ENCODE measurements around the gene ZNF565.

The ZNF565 gene

DNA sequence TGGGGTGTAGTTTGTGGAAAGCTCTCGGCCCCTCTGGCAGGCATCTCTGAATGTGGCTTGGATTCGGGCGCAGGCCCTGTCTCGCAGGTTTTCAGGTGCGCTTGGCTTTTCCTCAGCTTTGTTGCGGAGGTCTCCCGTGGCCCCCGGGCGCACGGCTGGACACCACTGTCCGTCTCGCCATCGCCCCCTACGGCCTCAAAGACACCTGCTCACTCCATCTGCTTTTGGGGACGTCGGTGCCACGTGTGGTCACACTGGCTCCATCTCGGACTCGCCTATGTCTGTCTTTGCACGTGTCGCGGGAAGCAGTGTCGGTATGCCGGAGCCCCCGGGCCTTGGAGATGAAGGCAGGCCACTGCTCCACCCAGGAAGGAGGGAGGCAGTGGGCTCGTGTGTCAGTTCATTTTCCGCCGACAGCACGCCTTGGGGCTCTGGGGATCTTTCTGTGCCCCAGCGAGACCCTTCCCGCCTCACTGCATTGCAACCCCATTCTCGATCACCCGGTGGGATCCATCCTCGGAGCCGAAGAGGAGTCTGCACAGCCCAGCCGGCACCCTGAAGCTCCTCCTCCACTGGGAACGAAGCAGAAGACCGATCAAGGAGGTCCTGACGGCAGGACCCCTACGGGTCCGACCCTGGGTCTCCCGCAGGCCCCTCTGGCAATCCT lies 42.5 kb upstream of the ZNF565 start:
- TF ChIP-seq FOXP2 (optimal IDR thresholded peaks at IDR 0.05; ENCODE audit: borderline replicate concordance, extremely low read depth, extremely low read length, insufficient read depth) (no peak), SIN3A (IDR thresholded peaks at IDR 0.05; ENCODE audit: borderline replicate concordance, insufficient read depth, low read length) (no peak), POLR2AphosphoS5 (IDR thresholded peaks at IDR 0.05; ENCODE audit: low read depth, low read length) (no peak), TAF1 (IDR thresholded peaks at IDR 0.05; ENCODE audit: borderline replicate concordance, insufficient read depth, low read length) (no peak)
- TF ChIP-seq, protein P1, sequence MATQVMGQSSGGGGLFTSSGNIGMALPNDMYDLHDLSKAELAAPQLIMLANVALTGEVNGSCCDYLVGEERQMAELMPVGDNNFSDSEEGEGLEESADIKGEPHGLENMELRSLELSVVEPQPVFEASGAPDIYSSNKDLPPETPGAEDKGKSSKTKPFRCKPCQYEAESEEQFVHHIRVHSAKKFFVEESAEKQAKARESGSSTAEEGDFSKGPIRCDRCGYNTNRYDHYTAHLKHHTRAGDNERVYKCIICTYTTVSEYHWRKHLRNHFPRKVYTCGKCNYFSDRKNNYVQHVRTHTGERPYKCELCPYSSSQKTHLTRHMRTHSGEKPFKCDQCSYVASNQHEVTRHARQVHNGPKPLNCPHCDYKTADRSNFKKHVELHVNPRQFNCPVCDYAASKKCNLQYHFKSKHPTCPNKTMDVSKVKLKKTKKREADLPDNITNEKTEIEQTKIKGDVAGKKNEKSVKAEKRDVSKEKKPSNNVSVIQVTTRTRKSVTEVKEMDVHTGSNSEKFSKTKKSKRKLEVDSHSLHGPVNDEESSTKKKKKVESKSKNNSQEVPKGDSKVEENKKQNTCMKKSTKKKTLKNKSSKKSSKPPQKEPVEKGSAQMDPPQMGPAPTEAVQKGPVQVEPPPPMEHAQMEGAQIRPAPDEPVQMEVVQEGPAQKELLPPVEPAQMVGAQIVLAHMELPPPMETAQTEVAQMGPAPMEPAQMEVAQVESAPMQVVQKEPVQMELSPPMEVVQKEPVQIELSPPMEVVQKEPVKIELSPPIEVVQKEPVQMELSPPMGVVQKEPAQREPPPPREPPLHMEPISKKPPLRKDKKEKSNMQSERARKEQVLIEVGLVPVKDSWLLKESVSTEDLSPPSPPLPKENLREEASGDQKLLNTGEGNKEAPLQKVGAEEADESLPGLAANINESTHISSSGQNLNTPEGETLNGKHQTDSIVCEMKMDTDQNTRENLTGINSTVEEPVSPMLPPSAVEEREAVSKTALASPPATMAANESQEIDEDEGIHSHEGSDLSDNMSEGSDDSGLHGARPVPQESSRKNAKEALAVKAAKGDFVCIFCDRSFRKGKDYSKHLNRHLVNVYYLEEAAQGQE (IDR thresholded peaks at IDR 0.05; ENCODE audit: insufficient read depth in 1 of 2, low read depth in 2 of 2, low read length in 2 of 2): no peak

DNA sequence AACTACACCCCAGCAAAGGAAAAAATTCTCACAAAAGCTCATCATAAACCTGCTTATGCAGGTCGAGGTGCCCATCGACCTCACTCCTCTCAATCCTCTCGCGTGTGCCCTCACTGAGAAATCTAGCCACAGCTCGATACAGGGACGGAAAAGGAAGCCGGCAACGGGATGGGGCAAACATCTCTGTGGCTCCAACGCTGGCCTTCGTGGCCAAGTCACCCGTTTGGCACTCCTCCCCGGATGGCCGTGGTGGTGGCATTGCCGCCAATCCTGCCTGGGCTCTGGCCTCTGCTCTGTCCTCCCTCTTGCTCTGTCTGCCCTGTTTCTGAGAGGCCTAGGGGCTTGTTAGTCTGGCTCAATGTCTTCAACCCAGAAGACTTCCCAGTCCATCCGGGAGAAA lies 41.6 kb upstream of the ZNF565 start:
- TF ChIP-seq, protein P1 (IDR thresholded peaks at IDR 0.05; ENCODE audit: insufficient read depth in 1 of 2, low read depth in 2 of 2, low read length in 2 of 2): no peak
- TF ChIP-seq SIN3A (IDR thresholded peaks at IDR 0.05; ENCODE audit: borderline replicate concordance, insufficient read depth, low read length) (no peak), TAF1 (IDR thresholded peaks at IDR 0.05; ENCODE audit: borderline replicate concordance, insufficient read depth, low read length) (no peak), FOXP2 (optimal IDR thresholded peaks at IDR 0.05; ENCODE audit: borderline replicate concordance, extremely low read depth, extremely low read length, insufficient read depth) (no peak), POLR2AphosphoS5 (IDR thresholded peaks at IDR 0.05; ENCODE audit: low read depth, low read length) (no peak)

DNA sequence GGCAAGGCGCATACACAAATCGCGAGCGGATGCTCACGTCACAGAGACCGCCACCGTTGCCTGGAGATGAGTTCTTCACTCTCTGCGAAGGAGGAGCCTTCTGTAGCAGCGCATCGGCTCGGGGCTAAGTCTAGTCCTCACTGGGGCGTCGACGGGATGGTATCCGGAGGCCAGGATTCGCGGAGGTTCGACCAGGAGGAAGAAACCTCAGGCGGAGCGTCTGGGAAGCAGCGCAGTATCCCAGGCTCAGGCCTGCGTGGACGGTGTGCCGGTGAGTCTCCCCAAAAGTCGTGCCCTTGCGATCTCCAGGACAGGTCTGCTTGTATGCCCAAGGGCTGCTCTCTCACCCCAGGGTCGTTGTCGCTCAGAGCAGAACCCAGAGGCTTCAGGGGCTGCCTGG lies 40.9 kb upstream of the ZNF565 start:
- TF ChIP-seq TAF1 (IDR thresholded peaks at IDR 0.05; ENCODE audit: borderline replicate concordance, insufficient read depth, low read length) (no peak), FOXP2 (optimal IDR thresholded peaks at IDR 0.05; ENCODE audit: borderline replicate concordance, extremely low read depth, extremely low read length, insufficient read depth) (no peak), POLR2AphosphoS5 (IDR thresholded peaks at IDR 0.05; ENCODE audit: low read depth, low read length) (no peak), SIN3A (IDR thresholded peaks at IDR 0.05; ENCODE audit: borderline replicate concordance, insufficient read depth, low read length) (no peak)
- TF ChIP-seq, protein P1 (IDR thresholded peaks at IDR 0.05; ENCODE audit: insufficient read depth in 1 of 2, low read depth in 2 of 2, low read length in 2 of 2): no peak

- TF ChIP-seq SIN3A (IDR thresholded peaks at IDR 0.05; ENCODE audit: borderline replicate concordance, insufficient read depth, low read length) (no peak), FOXP2 (optimal IDR thresholded peaks at IDR 0.05; ENCODE audit: borderline replicate concordance, extremely low read depth, extremely low read length, insufficient read depth) (no peak), TAF1 (IDR thresholded peaks at IDR 0.05; ENCODE audit: borderline replicate concordance, insufficient read depth, low read length) (no peak), POLR2AphosphoS5 (IDR thresholded peaks at IDR 0.05; ENCODE audit: low read depth, low read length) (no peak)
- TF ChIP-seq, protein P1 (IDR thresholded peaks at IDR 0.05; ENCODE audit: insufficient read depth in 1 of 2, low read depth in 2 of 2, low read length in 2 of 2): no peak
Measured at GRCh38 chr19:36254848-36255247, 40.4 kb upstream of the ZNF565 start.

Measured in PFSK-1 (cell line).